HEK293 (cell line): ENCODE measurements around the gene PLK5.

Source experiments
- BCL11A ChIP-seq: fragments of 450-650 bp; formaldehyde crosslinking; IDR thresholded peaks from 2 replicates; pipeline ENCODE4 v1.5.1; 2016; ENCODE audit warnings: low read depth, missing biosample characterization, missing genetic modification characterization
- GFI1B ChIP-seq: fragments of 450-650 bp; formaldehyde crosslinking; IDR thresholded peaks from 2 replicates; pipeline ENCODE4 v1.5.1; 2016; ENCODE audit warnings: missing biosample characterization, missing genetic modification characterization
- HOXA7 ChIP-seq: sonication (generic); formaldehyde crosslinking; IDR thresholded peaks from 2 replicates; pipeline ENCODE4 v1.8.1; 2022; ENCODE audit warnings: missing genetic modification reagents, borderline replicate concordance
- KLF8 ChIP-seq: fragments of 450-650 bp; formaldehyde crosslinking; IDR thresholded peaks from 2 replicates; pipeline ENCODE4 v1.5.1; 2016; ENCODE audit warnings: missing biosample characterization, missing genetic modification characterization
- OVOL3 ChIP-seq: fragments of 450-650 bp; formaldehyde crosslinking; IDR thresholded peaks from 2 replicates; pipeline ENCODE4 v1.5.1; 2016; ENCODE audit warnings: missing biosample characterization, missing genetic modification characterization
- RBAK ChIP-seq: fragments of 450-650 bp; formaldehyde crosslinking; IDR thresholded peaks from 2 replicates; pipeline ENCODE4 v1.5.1; 2016; ENCODE audit warnings: missing biosample characterization, missing genetic modification characterization
- SALL2 ChIP-seq: fragments of 450-650 bp; formaldehyde crosslinking; IDR thresholded peaks from 2 replicates; pipeline ENCODE4 v1.5.0; 2017; ENCODE audit warnings: missing biosample characterization, mild to moderate bottlenecking, missing genetic modification characterization, borderline replicate concordance
- SP3 ChIP-seq: fragments of 450-650 bp; formaldehyde crosslinking; IDR thresholded peaks from 2 replicates; pipeline ENCODE4 v1.5.1; 2016; ENCODE audit warnings: missing biosample characterization, missing genetic modification characterization
- TRIM28 ChIP-seq: IDR thresholded peaks from 2 replicates; pipeline ENCODE4 v1.6.1; 2011; ENCODE audit warnings: low read length, control low read depth, borderline replicate concordance
- ZBTB17 ChIP-seq: fragments of 450-650 bp; formaldehyde crosslinking; IDR thresholded peaks from 2 replicates; pipeline ENCODE4 v1.5.1; 2016; ENCODE audit warnings: missing biosample characterization, missing genetic modification characterization
- ZEB2 ChIP-seq: fragments of 450-650 bp; formaldehyde crosslinking; IDR thresholded peaks from 2 replicates; pipeline ENCODE4 v1.5.1; 2016; ENCODE audit warnings: missing biosample characterization, missing genetic modification characterization
- ZFHX2 ChIP-seq: fragments of 450-650 bp; formaldehyde crosslinking; conservative IDR thresholded peaks from 2 replicates; pipeline ENCODE4 v1.5.1; 2016; ENCODE audit warnings: missing biosample characterization, missing genetic modification characterization
- ZFP3 ChIP-seq: fragments of 450-650 bp; formaldehyde crosslinking; IDR thresholded peaks from 2 replicates; pipeline ENCODE4 v1.5.1; 2016; ENCODE audit warnings: low read depth, missing biosample characterization, missing genetic modification characterization
- ZFP37 ChIP-seq: fragments of 450-650 bp; formaldehyde crosslinking; IDR thresholded peaks from 2 replicates; pipeline ENCODE4 v1.5.1; 2016; ENCODE audit warnings: missing biosample characterization, missing genetic modification characterization
- ZFP69B ChIP-seq: fragments of 450-650 bp; formaldehyde crosslinking; IDR thresholded peaks from 2 replicates; pipeline ENCODE4 v1.5.1; 2016; ENCODE audit warnings: missing biosample characterization, missing genetic modification characterization
- ZNF16 ChIP-seq: fragments of 450-650 bp; formaldehyde crosslinking; IDR thresholded peaks from 2 replicates; pipeline ENCODE4 v1.5.1; 2016; ENCODE audit warnings: low read depth, missing biosample characterization, missing genetic modification characterization
- ZNF174 ChIP-seq: fragments of 450-650 bp; formaldehyde crosslinking; IDR thresholded peaks from 2 replicates; pipeline ENCODE4 v1.5.0; 2017; ENCODE audit warnings: missing biosample characterization, mild to moderate bottlenecking, missing genetic modification characterization
- ZNF2 ChIP-seq: fragments of 450-650 bp; formaldehyde crosslinking; IDR thresholded peaks from 2 replicates; pipeline ENCODE4 v1.5.1; 2016; ENCODE audit warnings: missing biosample characterization, missing genetic modification characterization
- ZNF211 ChIP-seq: fragments of 450-650 bp; formaldehyde crosslinking; IDR thresholded peaks from 2 replicates; pipeline ENCODE4 v1.5.1; 2016; ENCODE audit warnings: low read depth, missing biosample characterization, missing genetic modification characterization
- ZNF221 ChIP-seq: fragments of 450-650 bp; formaldehyde crosslinking; IDR thresholded peaks from 2 replicates; pipeline ENCODE4 v1.5.1; 2017; ENCODE audit warnings: missing biosample characterization, missing genetic modification characterization, borderline replicate concordance
- ZNF26 ChIP-seq: fragments of 450-650 bp; formaldehyde crosslinking; IDR thresholded peaks from 2 replicates; pipeline ENCODE4 v1.5.1; 2016; ENCODE audit warnings: missing biosample characterization, missing genetic modification characterization
- ZNF324 ChIP-seq: fragments of 450-650 bp; formaldehyde crosslinking; IDR thresholded peaks from 2 replicates; pipeline ENCODE4 v1.5.1; 2016; ENCODE audit warnings: missing biosample characterization, missing genetic modification characterization
- ZNF335 ChIP-seq: fragments of 450-650 bp; formaldehyde crosslinking; conservative IDR thresholded peaks from 2 replicates; pipeline ENCODE4 v1.5.1; 2016; ENCODE audit warnings: missing biosample characterization, missing genetic modification characterization
- ZNF354C ChIP-seq: fragments of 450-650 bp; formaldehyde crosslinking; IDR thresholded peaks from 2 replicates; pipeline ENCODE4 v1.5.1; 2016; ENCODE audit warnings: missing biosample characterization, missing genetic modification characterization, low read depth, borderline replicate concordance
- ZNF423 ChIP-seq: fragments of 450-650 bp; formaldehyde crosslinking; IDR thresholded peaks from 2 replicates; pipeline ENCODE4 v1.5.1; 2016; ENCODE audit warnings: missing biosample characterization, missing genetic modification characterization
- ZNF48 ChIP-seq: fragments of 450-650 bp; formaldehyde crosslinking; IDR thresholded peaks from 2 replicates; pipeline ENCODE4 v1.5.1; 2016; ENCODE audit warnings: missing biosample characterization, missing genetic modification characterization
- ZNF521 ChIP-seq: fragments of 450-650 bp; formaldehyde crosslinking; IDR thresholded peaks from 2 replicates; pipeline ENCODE4 v1.5.1; 2017; ENCODE audit warnings: missing biosample characterization, mild to moderate bottlenecking, missing genetic modification characterization
- ZNF561 ChIP-seq: fragments of 450-650 bp; IDR thresholded peaks from 2 replicates; pipeline ENCODE4 v1.5.1; 2018; ENCODE audit warnings: missing biosample characterization, missing genetic modification characterization, borderline replicate concordance
- ZNF624 ChIP-seq: fragments of 450-650 bp; formaldehyde crosslinking; IDR thresholded peaks from 2 replicates; pipeline ENCODE4 v1.5.1; 2017; ENCODE audit warnings: missing biosample characterization, missing genetic modification characterization
- ZNF670 ChIP-seq: fragments of 450-650 bp; formaldehyde crosslinking; IDR thresholded peaks from 2 replicates; pipeline ENCODE4 v1.5.1; 2016; ENCODE audit warnings: missing biosample characterization, missing genetic modification characterization, low read depth
- ZNF704 ChIP-seq: fragments of 450-650 bp; formaldehyde crosslinking; IDR thresholded peaks from 2 replicates; pipeline ENCODE4 v1.5.1; 2016; ENCODE audit warnings: missing biosample characterization, missing genetic modification characterization
- ZNF76 ChIP-seq: fragments of 450-650 bp; formaldehyde crosslinking; IDR thresholded peaks from 2 replicates; pipeline ENCODE4; 2016; ENCODE audit warnings: low read depth, missing biosample characterization, missing genetic modification characterization, borderline replicate concordance
- ZNF791 ChIP-seq: fragments of 450-650 bp; formaldehyde crosslinking; IDR thresholded peaks from 2 replicates; pipeline ENCODE4 v1.5.1; 2016; ENCODE audit warnings: missing biosample characterization, missing genetic modification characterization
- TF ChIP-seq, protein P1 (sequence below): fragments of 450-650 bp; formaldehyde crosslinking; IDR thresholded peaks from 2 replicates; pipeline ENCODE4 v1.5.1; 2016; ENCODE audit warnings: missing biosample characterization, missing genetic modification characterization
- TF ChIP-seq, protein P2 (sequence below): fragments of 450-650 bp; formaldehyde crosslinking; IDR thresholded peaks from 2 replicates; pipeline ENCODE4 v1.5.1; 2016; ENCODE audit warnings: missing biosample characterization, missing genetic modification characterization

The PLK5 gene

GRCh38 chr19:1490311-1491113 is 33.4 kb upstream of the PLK5 start, which contains the start of gene PCSK4 (continued):
- TF ChIP-seq ZBTB17 (peak; percentile 72; the same call in 1 of the 2 replicates), ZNF423 (no peak), ZNF211 (tag by site-specific recombination) (no peak), ZNF354C (tag by site-specific recombination) (no peak), ZNF174 (tag by site-specific recombination) (no peak), ZNF2 (tag by site-specific recombination) (no peak), TRIM28 (no peak), ZFP69B (tag by site-specific recombination) (peak; percentile 99), GFI1B (tag by site-specific recombination) (no peak), ZNF624 (tag by site-specific recombination) (no peak), ZEB2 (tag by site-specific recombination) (peak; percentile 66; the same call in 1 of the 2 replicates), SP3 (tag by site-specific recombination) (peak; percentile 100), ZFP3 (tag by site-specific recombination) (no peak), ZNF221 (no peak), HOXA7 (no peak), ZNF521 (no peak), ZNF335 (tag by site-specific recombination) (peak; percentile 95), ZNF791 (tag by site-specific recombination) (no peak), BCL11A (no peak), RBAK (tag by site-specific recombination) (no peak), ZNF670 (tag by site-specific recombination) (no peak), OVOL3 (tag by site-specific recombination) (no peak), ZNF48 (no peak), ZNF324 (tag by site-specific recombination) (peak; percentile 72; the same call in 1 of the 2 replicates), ZNF561 (tag by site-specific recombination) (no peak; the same call in 1 of the 2 replicates), ZFP37 (tag by site-specific recombination) (no peak), ZNF76 (peak; percentile 95), ZNF16 (tag by site-specific recombination) (no peak), KLF8 (tag by site-specific recombination) (peak; percentile 99), ZFHX2 (peak; percentile 75; the same call in 1 of the 2 replicates), ZNF704 (tag by site-specific recombination) (no peak), SALL2 (no peak), ZNF26 (tag by site-specific recombination) (no peak)
- TF ChIP-seq, protein P1, sequence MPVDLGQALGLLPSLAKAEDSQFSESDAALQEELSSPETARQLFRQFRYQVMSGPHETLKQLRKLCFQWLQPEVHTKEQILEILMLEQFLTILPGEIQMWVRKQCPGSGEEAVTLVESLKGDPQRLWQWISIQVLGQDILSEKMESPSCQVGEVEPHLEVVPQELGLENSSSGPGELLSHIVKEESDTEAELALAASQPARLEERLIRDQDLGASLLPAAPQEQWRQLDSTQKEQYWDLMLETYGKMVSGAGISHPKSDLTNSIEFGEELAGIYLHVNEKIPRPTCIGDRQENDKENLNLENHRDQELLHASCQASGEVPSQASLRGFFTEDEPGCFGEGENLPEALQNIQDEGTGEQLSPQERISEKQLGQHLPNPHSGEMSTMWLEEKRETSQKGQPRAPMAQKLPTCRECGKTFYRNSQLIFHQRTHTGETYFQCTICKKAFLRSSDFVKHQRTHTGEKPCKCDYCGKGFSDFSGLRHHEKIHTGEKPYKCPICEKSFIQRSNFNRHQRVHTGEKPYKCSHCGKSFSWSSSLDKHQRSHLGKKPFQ (tag by site-specific recombination) = no peak
- TF ChIP-seq, protein P2, sequence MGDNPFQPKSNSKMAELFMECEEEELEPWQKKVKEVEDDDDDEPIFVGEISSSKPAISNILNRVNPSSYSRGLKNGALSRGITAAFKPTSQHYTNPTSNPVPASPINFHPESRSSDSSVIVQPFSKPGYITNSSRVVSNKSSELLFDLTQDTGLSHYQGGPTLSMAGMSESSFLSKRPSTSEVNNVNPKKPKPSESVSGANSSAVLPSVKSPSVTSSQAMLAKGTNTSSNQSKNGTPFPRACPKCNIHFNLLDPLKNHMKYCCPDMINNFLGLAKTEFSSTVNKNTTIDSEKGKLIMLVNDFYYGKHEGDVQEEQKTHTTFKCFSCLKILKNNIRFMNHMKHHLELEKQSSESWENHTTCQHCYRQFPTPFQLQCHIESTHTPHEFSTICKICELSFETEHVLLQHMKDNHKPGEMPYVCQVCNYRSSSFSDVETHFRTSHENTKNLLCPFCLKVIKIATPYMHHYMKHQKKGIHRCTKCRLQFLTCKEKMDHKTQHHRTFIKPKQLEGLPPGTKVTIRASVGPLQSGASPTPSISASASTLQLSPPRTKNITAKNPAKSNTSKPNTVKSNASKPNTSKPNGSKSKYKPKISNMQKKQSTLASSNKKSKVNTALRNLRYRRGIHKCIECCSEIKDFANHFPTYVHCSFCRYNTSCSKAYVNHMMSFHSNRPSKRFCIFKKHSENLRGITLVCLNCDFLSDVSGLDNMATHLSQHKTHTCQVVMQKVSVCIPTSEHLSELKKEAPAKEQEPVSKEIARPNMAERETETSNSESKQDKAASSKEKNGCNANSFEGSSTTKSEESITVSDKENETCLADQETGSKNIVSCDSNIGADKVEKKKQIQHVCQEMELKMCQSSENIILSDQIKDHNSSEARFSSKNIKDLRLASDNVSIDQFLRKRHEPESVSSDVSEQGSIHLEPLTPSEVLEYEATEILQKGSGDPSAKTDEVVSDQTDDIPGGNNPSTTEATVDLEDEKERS (tag by site-specific recombination) = no peak
